GM18517 (cell line): ENCODE data around the gene DSCAM.

Source experiments
- ATAC-seq: cut with Tn5 transposase; IDR thresholded peaks from one replicate; pipeline ENCODE4 v1.9.1; 2021; ENCODE audit warnings: mild to moderate bottlenecking, moderate library complexity; ENCODE audit not compliant: unreplicated experiment

Gene DSCAM

GRCh38 chr21:40839521-40839920 is 7.4 kb downstream of the DSCAM start:
- ATAC-seq = no peak

GRCh38 chr21:40837456-40837855 is 9.5 kb downstream of the DSCAM start:
- ATAC-seq = no peak

GRCh38 chr21:40835184-40835694 is 11.7 kb downstream of the DSCAM start:
- ATAC-seq = no peak

GRCh38 chr21:40833184-40833583 is 13.8 kb downstream of the DSCAM start:
- no peak for ATAC-seq

GRCh38 chr21:40832316-40832715 is 14.6 kb downstream of the DSCAM start:
- ATAC-seq = no peak

- no peak for ATAC-seq
Observed at GRCh38 chr21:40830836-40831235, 16.1 kb downstream of the DSCAM start.

GRCh38 chr21:40829791-40830190 is 17.2 kb downstream of the DSCAM start:
- no peak for ATAC-seq

GRCh38 chr21:40829308-40829707 is 17.6 kb downstream of the DSCAM start:
- no peak for ATAC-seq

GRCh38 chr21:40827509-40827908 is 19.4 kb downstream of the DSCAM start:
- no peak for ATAC-seq

- no peak for ATAC-seq
Observed at GRCh38 chr21:40819071-40819900, 27.7 kb downstream of the DSCAM start.

GRCh38 chr21:40813918-40814317 is 33.0 kb downstream of the DSCAM start:
- no peak for ATAC-seq

GRCh38 chr21:40809673-40810197 is 37.2 kb downstream of the DSCAM start:
- ATAC-seq = no peak

GRCh38 chr21:40803101-40803500 is 43.9 kb downstream of the DSCAM start:
- no peak for ATAC-seq

- no peak for ATAC-seq
Observed at GRCh38 chr21:40800126-40800525, 46.8 kb downstream of the DSCAM start.

- no peak for ATAC-seq
Observed at GRCh38 chr21:40797891-40798290, 49.1 kb downstream of the DSCAM start.

GRCh38 chr21:40797410-40797809 is 49.5 kb downstream of the DSCAM start:
- ATAC-seq = no peak

- no peak for ATAC-seq
Observed at GRCh38 chr21:40796464-40796863, 50.5 kb downstream of the DSCAM start.

GRCh38 chr21:40795313-40795712 is 51.6 kb downstream of the DSCAM start:
- no peak for ATAC-seq

- ATAC-seq = no peak
Observed at GRCh38 chr21:40792691-40793456, 54.1 kb downstream of the DSCAM start.

GRCh38 chr21:40788635-40789034 is 58.3 kb downstream of the DSCAM start:
- ATAC-seq = no peak

- no peak for ATAC-seq
Observed at GRCh38 chr21:40783404-40783803, 63.6 kb downstream of the DSCAM start.
